Pancreas (tissue), 10 donors: ENCODE results near the gene ROBO1. TPM values are rescaled to one million over a fixed set of nuclear protein-coding genes. Genes with fewer than 3 reads are reported as not detected.
A peak's percentile ranks its signal among the peaks of the same experiment; 100 is the strongest.

Experiments
- ATAC-seq, 4 donors: fragments of 200-7000 bp; cut with Tn5 transposase; one replicate each; pipeline versions ENCODE4 v1.8.0 to v1.9.1; 2020; ENCODE audit warnings: mild to moderate bottlenecking in 4 of 4, moderate library complexity in 4 of 4
- DNase-seq, 6 donors: peaks; one replicate each; pipeline ENCODE4 v3.0.0-alpha.2; 2020
- FAIRE-seq: peaks from 2 replicates; lab custom pipeline; 2012; peaks lifted over from hg19 to GRCh38; lab: Jason Lieb, UNC
- H3K27ac ChIP-seq, 4 donors: fragments of 200-600 bp; sonication (generic); 1 replicate in 3 of 4; 2 replicates in 1 of 4; pipeline versions ENCODE4 v1.5.0 to v1.8.0; 2020
- H3K27me3 ChIP-seq, 4 donors: fragments of 200-600 bp; one replicate each; pipeline ENCODE4 v1.8.0; 2021
- H3K36me3 ChIP-seq, 3 donors: fragments of 200-600 bp; sonication (generic) in 1 of 3; one replicate each; pipeline versions ENCODE4 v1.5.0 to v1.8.0; 2020 to 2021
- H3K4me1 ChIP-seq, 3 donors: fragments of 200-600 bp; one replicate each; pipeline ENCODE4 v1.8.0; 2021
- H3K4me3 ChIP-seq, 4 donors: fragments of 200-600 bp; sonication (generic) in 2 of 4; one replicate each; pipeline versions ENCODE4 v1.5.0 to v1.8.0; 2020 to 2021
- H3K9me3 ChIP-seq, 4 donors: fragments of 200-600 bp; one replicate each; pipeline ENCODE4 v1.8.0; 2021
- CTCF ChIP-seq, 4 donors: fragments of 200-600 bp; sonication (generic) in 3 of 4; IDR thresholded peaks; one replicate each; pipeline versions ENCODE4 v1.5.0 to v1.8.0; 2021; ENCODE audit warnings: antibody characterized with exemption in 4 of 4
- whole genome bisulfite sequencing, 2 donors: extraction: QIAGEN DNeasy Blood & Tissue Kit; methylation state at CpG; one replicate each; pipeline ENCODE4 v1.1.7; 2013; 5-methylcytosine and 5-hydroxymethylcytosine counted together
- intact Hi-C, 3 donors: fragments of 100-400 bp; cut with DNase I; formaldehyde crosslinking; loops; one replicate each; pipeline versions ENCODE4 v1.11.1 to v1.14.2; 2022
- polyA plus RNA-seq, 2 donors: library from polyadenylated mRNA; stranded (reverse); fragments of 200-250 nt; gene quantifications; one replicate each; pipeline ENCODE4 v1.2.3, GENCODE V29; 2013
- total RNA-seq, 6 donors: library from RNA; stranded (reverse); fragmentation: NEBNext Ultra II Directional in 4 of 6; extraction: Animal tissue kit (Norgen Biotek cat#: 25700) in 4 of 6; gene quantifications; one replicate each; pipeline versions ENCODE4 v1.2.1 to v1.2.4, GENCODE V29; 2021 to 2023
- donor health status: healthy with polysubstance abuse.
- donor health status: DM: no; HTN: no; CAD: no; lungs with moderate emphysema.
- donor health status: DM: no; HTN: no; CAD: no.
- donor health status: control.
- donor health status: control.
- donor health status: Bipolar disorder and iron deficiency.
- donor health status: DM: yes; HTN: yes; CAD: no.
- donor health status: DM: no; HTN: no; CAD: no.
- donor health status: DM: no; HTN: no; CAD: no.
- donor health status: DM: yes; HTN: yes; CAD: no.

The ROBO1 gene
- total and polyA plus RNA-seq, 8 donors: 0.51 to 8.5 (median 2.8) TPM

DNA sequence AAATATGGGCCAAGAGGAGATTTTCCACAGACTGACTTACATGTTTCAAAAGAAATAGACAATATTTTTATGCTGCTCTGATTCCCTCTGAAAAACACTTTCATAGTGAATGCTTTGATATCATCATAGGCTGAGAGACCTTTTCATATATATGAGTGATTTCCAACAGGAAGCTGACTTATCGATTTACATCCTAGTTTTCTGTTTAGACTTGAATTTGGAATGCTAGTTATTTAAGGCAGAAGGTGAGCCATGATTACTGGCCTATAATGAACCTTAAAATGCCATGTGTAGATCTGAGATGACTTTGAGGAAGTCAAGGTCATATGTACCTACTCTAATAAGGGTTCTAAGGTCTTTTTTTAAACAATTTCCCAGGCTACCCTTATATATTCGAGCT, 1126.1 kb downstream of the ROBO1 start:
- DNase-seq: no peak

GRCh38 chr3:78634316-78634715, 1133.5 kb downstream of the ROBO1 start:
- 30 to 51% methylated on average over 3 of the region's 3 CpGs for WGBS, 2 donors
- no peak for DNase-seq
- no peaks in the 10 kb centered on the region for H3K4me1 ChIP-seq
- no peaks in the 10 kb centered on the region for H3K27me3 ChIP-seq
- intact Hi-C loops: no loop called here
- no peak overlapping the region for H3K4me3 ChIP-seq
- H3K27ac ChIP-seq: no peak overlapping the region
- TF ChIP-seq CTCF (IDR thresholded peaks at IDR 0.05): no peak
- H3K36me3 ChIP-seq: no peaks in the 10 kb centered on the region
- peak in 1 of 4 donors; percentile 55 for ATAC-seq
- no peaks in the 10 kb centered on the region for H3K9me3 ChIP-seq
- FAIRE-seq: no peak

More for the DNA sequence above, 1126.1 kb downstream of the ROBO1 start:
- no peak for TF ChIP-seq CTCF (IDR thresholded peaks at IDR 0.05)
- Histone ChIP-seq H3K9me3 (no peaks in the 10 kb centered on the region), H3K4me3 (no peak overlapping the region), H3K27me3 (no peaks in the 10 kb centered on the region), H3K4me1 (peaks cover 0 to 9% (median 3%) of the 10 kb centered on the region in 3 donors), H3K36me3 (no peaks in the 10 kb centered on the region), H3K27ac (no peak overlapping the region)
- intact Hi-C loops: no loop called here
- no peak for FAIRE-seq
- no peak for ATAC-seq
- 49 to 57% methylated on average over 2 of the region's 2 CpGs for WGBS, 2 donors

DNA sequence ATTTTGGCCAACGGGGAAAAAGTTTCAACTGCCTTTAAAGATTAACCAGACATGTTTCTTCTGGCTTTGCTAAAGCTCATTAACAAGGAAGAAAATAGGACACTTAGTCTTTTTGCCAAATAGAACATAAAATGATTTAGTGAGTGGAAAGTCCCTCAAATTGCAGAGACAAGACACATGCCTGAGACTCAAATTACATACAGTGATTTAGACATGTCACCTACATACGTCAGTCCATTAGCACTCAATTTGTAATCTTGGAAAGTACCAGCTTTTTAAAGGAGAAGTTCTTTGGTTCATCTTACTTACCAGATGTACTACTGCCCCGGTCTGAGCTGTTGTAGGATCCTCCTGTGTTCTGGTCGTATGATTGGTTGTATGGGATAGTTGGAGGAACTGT, 1134.2 kb downstream of the ROBO1 start:
- DNase-seq (no peak), FAIRE-seq (no peak), ATAC-seq (peak in 3 of 4 donors; percentile 39 to 72 (median 45))
- Histone ChIP-seq H3K27me3 (no peaks in the 10 kb centered on the region), H3K4me3 (no peak overlapping the region), H3K4me1 (no peaks in the 10 kb centered on the region), H3K9me3 (no peaks in the 10 kb centered on the region), H3K27ac (peak overlapping the region in 1 of 4 donors; percentile 31), H3K36me3 (no peaks in the 10 kb centered on the region)
- intact Hi-C loops: no loop called here
- WGBS, 2 donors: 28 to 45% methylated on average over 4 of the region's 4 CpGs
- TF ChIP-seq CTCF (IDR thresholded peaks at IDR 0.05): no peak

GRCh38 chr3:78632925-78633553, 1134.8 kb downstream of the ROBO1 start:
- FAIRE-seq: no peak
- no peaks in the 10 kb centered on the region for H3K27me3 ChIP-seq
- TF ChIP-seq CTCF (IDR thresholded peaks at IDR 0.05): no peak
- no peaks in the 10 kb centered on the region for H3K4me1 ChIP-seq
- no peak for DNase-seq
- 49 to 53% methylated on average over 6 of the region's 6 CpGs for WGBS, 2 donors
- H3K36me3 ChIP-seq: no peaks in the 10 kb centered on the region
- H3K27ac ChIP-seq: peak overlapping the region in 1 of 4 donors; percentile 31
- peak in 1 of 4 donors; percentile 31 for ATAC-seq
- H3K9me3 ChIP-seq: no peaks in the 10 kb centered on the region
- intact Hi-C loops: no loop called here
- no peak overlapping the region for H3K4me3 ChIP-seq

GRCh38 chr3:78629544-78629943, 1138.3 kb downstream of the ROBO1 start:
- Histone ChIP-seq H3K4me3 (no peak overlapping the region), H3K9me3 (no peaks in the 10 kb centered on the region), H3K27me3 (no peaks in the 10 kb centered on the region), H3K4me1 (no peaks in the 10 kb centered on the region), H3K27ac (no peak overlapping the region), H3K36me3 (no peaks in the 10 kb centered on the region)
- ATAC-seq: no peak
- TF ChIP-seq CTCF (IDR thresholded peaks at IDR 0.05): no peak
- DNase-seq: no peak
- 64 to 76% methylated on average over 6 of the region's 6 CpGs for WGBS, 2 donors
- no peak for FAIRE-seq
- intact Hi-C loops: no loop called here
